ENCODE measurements around the gene COPS8.

DNA sequence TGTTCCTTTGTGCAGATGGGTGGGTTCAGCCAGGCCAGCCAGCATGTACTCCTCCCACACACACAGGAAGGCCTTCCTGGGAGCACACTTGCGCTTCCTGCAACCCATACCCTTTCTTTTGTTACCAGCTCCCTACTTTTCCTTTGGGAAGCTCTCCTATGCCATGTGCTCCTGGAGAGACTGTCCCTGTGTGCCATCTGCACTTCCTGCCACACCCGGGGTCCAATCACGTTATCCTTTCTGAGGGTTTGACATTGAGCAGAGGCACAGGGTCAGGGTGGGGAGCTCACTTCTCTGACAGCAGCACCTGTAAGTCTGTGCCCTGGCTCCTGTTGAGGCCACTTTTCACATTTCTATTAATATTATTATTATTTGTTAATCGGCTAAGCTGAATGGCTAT is 62.9 kb downstream of the COPS8 start:
- TF ChIP-seq, protein P1, sequence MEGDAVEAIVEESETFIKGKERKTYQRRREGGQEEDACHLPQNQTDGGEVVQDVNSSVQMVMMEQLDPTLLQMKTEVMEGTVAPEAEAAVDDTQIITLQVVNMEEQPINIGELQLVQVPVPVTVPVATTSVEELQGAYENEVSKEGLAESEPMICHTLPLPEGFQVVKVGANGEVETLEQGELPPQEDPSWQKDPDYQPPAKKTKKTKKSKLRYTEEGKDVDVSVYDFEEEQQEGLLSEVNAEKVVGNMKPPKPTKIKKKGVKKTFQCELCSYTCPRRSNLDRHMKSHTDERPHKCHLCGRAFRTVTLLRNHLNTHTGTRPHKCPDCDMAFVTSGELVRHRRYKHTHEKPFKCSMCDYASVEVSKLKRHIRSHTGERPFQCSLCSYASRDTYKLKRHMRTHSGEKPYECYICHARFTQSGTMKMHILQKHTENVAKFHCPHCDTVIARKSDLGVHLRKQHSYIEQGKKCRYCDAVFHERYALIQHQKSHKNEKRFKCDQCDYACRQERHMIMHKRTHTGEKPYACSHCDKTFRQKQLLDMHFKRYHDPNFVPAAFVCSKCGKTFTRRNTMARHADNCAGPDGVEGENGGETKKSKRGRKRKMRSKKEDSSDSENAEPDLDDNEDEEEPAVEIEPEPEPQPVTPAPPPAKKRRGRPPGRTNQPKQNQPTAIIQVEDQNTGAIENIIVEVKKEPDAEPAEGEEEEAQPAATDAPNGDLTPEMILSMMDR (conservative IDR thresholded peaks at IDR 0.05; ENCODE audit: low read depth in 2 of 2), result no peak
- no peak for TF ChIP-seq EZH2phosphoT487 (IDR thresholded peaks at IDR 0.05; ENCODE audit: unreplicated experiment)
- no peak for TF ChIP-seq EZH2 (IDR thresholded peaks at IDR 0.05; ENCODE audit: low read depth, unreplicated experiment)
- TF ChIP-seq POLR2AphosphoS5 (IDR thresholded peaks at IDR 0.05; ENCODE audit: low read depth), result no peak
- no peak for TF ChIP-seq JUNB (IDR thresholded peaks at IDR 0.05; ENCODE audit: unreplicated experiment)
- no peak for TF ChIP-seq REST (IDR thresholded peaks at IDR 0.05; ENCODE audit: unreplicated experiment)
- TF ChIP-seq STAT1 (IDR thresholded peaks at IDR 0.05; ENCODE audit: unreplicated experiment), result no peak
- no peak for TF ChIP-seq ZNF462 (CRISPR knock-in tag; IDR thresholded peaks at IDR 0.05)
- no peak for TF ChIP-seq CREB1 (CRISPR knock-in tag; IDR thresholded peaks at IDR 0.05; ENCODE audit: low read depth)
- TF ChIP-seq, protein P2, sequence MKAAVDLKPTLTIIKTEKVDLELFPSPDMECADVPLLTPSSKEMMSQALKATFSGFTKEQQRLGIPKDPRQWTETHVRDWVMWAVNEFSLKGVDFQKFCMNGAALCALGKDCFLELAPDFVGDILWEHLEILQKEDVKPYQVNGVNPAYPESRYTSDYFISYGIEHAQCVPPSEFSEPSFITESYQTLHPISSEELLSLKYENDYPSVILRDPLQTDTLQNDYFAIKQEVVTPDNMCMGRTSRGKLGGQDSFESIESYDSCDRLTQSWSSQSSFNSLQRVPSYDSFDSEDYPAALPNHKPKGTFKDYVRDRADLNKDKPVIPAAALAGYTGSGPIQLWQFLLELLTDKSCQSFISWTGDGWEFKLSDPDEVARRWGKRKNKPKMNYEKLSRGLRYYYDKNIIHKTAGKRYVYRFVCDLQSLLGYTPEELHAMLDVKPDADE (IDR thresholded peaks at IDR 0.05), result no peak

Measured in GM23338 (cell line).